Fibroblast of villous mesenchyme (primary cell): ENCODE results near the gene ZC3H12C. TPM values are rescaled to one million over a fixed set of nuclear protein-coding genes. Genes with fewer than 3 reads are reported as not detected.

ENCODE experiments used
- DNase-seq: peaks from one replicate; pipeline ENCODE4 v3.0.0-alpha.2; 2010; ENCODE audit warnings: low read depth
- H3K4me3 ChIP-seq: 2 replicates; pipeline ENCODE4 v1.5.1; 2011; ENCODE audit warnings: low read depth, mild to moderate bottlenecking, low read length
- CTCF ChIP-seq: IDR thresholded peaks from 2 replicates; pipeline ENCODE4 v1.5.1; 2012; ENCODE audit warnings: low read depth, mild to moderate bottlenecking, low read length; ENCODE audit not compliant: insufficient read depth
- total RNA-seq: library from RNA; depleted of rRNA; stranded (reverse); fragments of >200 nt; gene quantifications from 2 replicates; pipeline ENCODE4 v1.2.3, GENCODE V29; 2012

ZC3H12C gene
- total RNA-seq, 1 donor, result 15.5 TPM

- no peak for TF ChIP-seq CTCF
- H3K4me3 ChIP-seq, result no peak overlapping the region
- DNase-seq, result peak; percentile 88
Observed at GRCh38 chr11:110147962-110148709, 54.9 kb downstream of the ZC3H12C start.

- H3K4me3 ChIP-seq, result no peak overlapping the region
- peak; percentile 90 for DNase-seq
- TF ChIP-seq CTCF, result no peak
Observed at GRCh38 chr11:110148775-110149744, 55.9 kb downstream of the ZC3H12C start.

GRCh38 chr11:110152199-110152598, 59.0 kb downstream of the ZC3H12C start:
- no peak for TF ChIP-seq CTCF
- DNase-seq, result no peak
- no peak overlapping the region for H3K4me3 ChIP-seq

- no peak for DNase-seq
- H3K4me3 ChIP-seq, result no peak overlapping the region
- no peak for TF ChIP-seq CTCF
Observed at GRCh38 chr11:110153474-110153873, 60.3 kb downstream of the ZC3H12C start.

- H3K4me3 ChIP-seq, result no peak overlapping the region
- DNase-seq, result no peak
- no peak for TF ChIP-seq CTCF
Observed at GRCh38 chr11:110156503-110156902, 63.3 kb downstream of the ZC3H12C start.

- no peak for TF ChIP-seq CTCF
- DNase-seq, result no peak
- no peak overlapping the region for H3K4me3 ChIP-seq
Observed at GRCh38 chr11:110158317-110159200, 65.4 kb downstream of the ZC3H12C start.
